GM12801 (cell line): ENCODE measurements around the gene SEMA3C.

Experiments used
- CTCF ChIP-seq: IDR thresholded peaks from one replicate; pipeline ENCODE4 v1.5.1; 2011; ENCODE audit warnings: control low read depth; ENCODE audit not compliant: insufficient read length; ENCODE audit errors: extremely low read depth

The SEMA3C gene

GRCh38 chr7:80907612-80908011 is 11.2 kb downstream of the SEMA3C start:
- no peak for TF ChIP-seq CTCF

- TF ChIP-seq CTCF, result no peak
Measured at GRCh38 chr7:80907141-80907601, 11.7 kb downstream of the SEMA3C start.

GRCh38 chr7:80905334-80905733 is 13.5 kb downstream of the SEMA3C start:
- TF ChIP-seq CTCF, result no peak

- no peak for TF ChIP-seq CTCF
Measured at GRCh38 chr7:80902716-80903308, 16.0 kb downstream of the SEMA3C start.

GRCh38 chr7:80902019-80902418 is 16.8 kb downstream of the SEMA3C start:
- no peak for TF ChIP-seq CTCF

GRCh38 chr7:80900583-80901576 is 18.0 kb downstream of the SEMA3C start:
- TF ChIP-seq CTCF, result no peak

- TF ChIP-seq CTCF, result no peak
Measured at GRCh38 chr7:80896906-80897598, 21.8 kb downstream of the SEMA3C start.
